BLaER1 treated with 17β-estradiol and CSF1 and Interleukin-3, amounts not matched to agents 10 nM and 100 nM (cell line): Measurements from ENCODE around the gene ARHGAP44.

Source experiments
- H3K27ac ChIP-seq, 11 experiments: shearing (Covaris generic); formaldehyde crosslinking; 2 replicates each; pipeline ENCODE4 v1.8.1; 2022
- H3K27me3 ChIP-seq, 11 experiments: shearing (Covaris generic); formaldehyde crosslinking; 2 replicates each; pipeline ENCODE4 v1.8.1; 2022
- H3K36me3 ChIP-seq, 11 experiments: shearing (Covaris generic); formaldehyde crosslinking; 2 replicates each; pipeline ENCODE4 v1.8.1; 2022
- H3K4me1 ChIP-seq, 10 experiments: shearing (Covaris generic); formaldehyde crosslinking; 2 replicates each; pipeline ENCODE4 v1.8.1; 2022
- H3K4me2 ChIP-seq, 11 experiments: shearing (Covaris generic); formaldehyde crosslinking; 2 replicates each; pipeline ENCODE4 v1.8.1; 2022
- H3K4me3 ChIP-seq, 10 experiments: shearing (Covaris generic); formaldehyde crosslinking; 2 replicates each; pipeline ENCODE4 v1.8.1; 2022
- H3K9ac ChIP-seq, 11 experiments: shearing (Covaris generic); formaldehyde crosslinking; 2 replicates each; pipeline ENCODE4 v1.8.1; 2022
- H3K9me3 ChIP-seq, 11 experiments: shearing (Covaris generic); formaldehyde crosslinking; replicated peaks in 1 of 11; 2 replicates each; pipeline ENCODE4 v1.8.1; 2022
- H4K20me1 ChIP-seq, 11 experiments: shearing (Covaris generic); formaldehyde crosslinking; 2 replicates each; pipeline ENCODE4 v1.8.1; 2022
- Cebpa-rat ChIP-seq, 11 experiments: shearing (Covaris generic); IDR thresholded peaks; 2 replicates each; pipeline ENCODE4 v1.8.1; 2022

Gene ARHGAP44

DNA sequence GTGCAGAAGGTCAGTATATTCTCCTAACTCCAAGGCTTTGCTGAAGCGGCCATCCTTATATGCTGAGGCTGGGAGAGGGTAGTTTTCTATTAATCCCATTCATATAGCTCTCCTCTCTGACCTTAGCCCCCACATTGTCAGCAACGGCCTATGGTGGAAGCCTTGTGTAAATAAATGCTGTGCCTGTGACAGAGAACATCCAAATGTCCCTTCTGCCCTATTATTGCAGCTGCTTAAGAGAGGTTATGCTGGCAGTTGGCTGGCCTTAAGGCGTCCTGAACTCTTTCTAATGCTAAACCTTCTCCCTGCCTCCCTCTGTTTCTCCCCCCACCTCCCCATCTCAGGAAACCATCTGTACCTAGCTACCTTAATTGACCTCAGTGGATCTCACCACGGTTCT, 53.6 kb downstream of the ARHGAP44 start:
- H3K27ac ChIP-seq = no peak overlapping the region

GRCh38 chr17:12850996-12851395, 61.7 kb downstream of the ARHGAP44 start:
- peaks cover 0 to 10% (median 4%) of the 10 kb centered on the region in 11 experiments; a peak in 3 of 22 replicates for H3K9me3 ChIP-seq
- no peak overlapping the region; a peak in 2 of 22 replicates for H3K4me2 ChIP-seq
- no peak overlapping the region for H3K4me3 ChIP-seq
- H4K20me1 ChIP-seq = no peaks in the 10 kb centered on the region
- no peak overlapping the region for H3K27ac ChIP-seq
- no peak for TF ChIP-seq Cebpa-rat (IDR thresholded peaks at IDR 0.05)
- H3K27me3 ChIP-seq = no peaks in the 10 kb centered on the region
- H3K4me1 ChIP-seq = peaks cover 3 to 30% (median 24%) of the 10 kb centered on the region in 10 experiments; a peak in 18 of 20 replicates
- 0 out of 22 replicates have a peak, but pooled peaks cover 0 to 3% (median 0%) of the 10 kb centered on the region in 11 experiments for H3K36me3 ChIP-seq
- no peak overlapping the region for H3K9ac ChIP-seq

More for the DNA sequence above, 53.6 kb downstream of the ARHGAP44 start:
- Histone ChIP-seq H3K4me1 (peaks cover 5 to 20% (median 15%) of the 10 kb centered on the region in 10 experiments; a peak in 18 of 20 replicates), H4K20me1 (no peaks in the 10 kb centered on the region), H3K4me3 (no peak overlapping the region), H3K27me3 (no peaks in the 10 kb centered on the region), H3K9me3 (peaks cover 16 to 28% (median 22%) of the 10 kb centered on the region in 11 experiments), H3K4me2 (no peak overlapping the region), H3K36me3 (peaks cover 0 to 5% (median 0%) of the 10 kb centered on the region in 11 experiments; a peak in 3 of 22 replicates), H3K9ac (no peak overlapping the region)
- no peak for TF ChIP-seq Cebpa-rat (IDR thresholded peaks at IDR 0.05)

- Histone ChIP-seq H3K27me3 (no peaks in the 10 kb centered on the region), H3K4me3 (no peak overlapping the region), H3K27ac (no peak overlapping the region), H3K9me3 (peaks cover 0 to 10% (median 4%) of the 10 kb centered on the region in 11 experiments; a peak in 8 of 22 replicates), H3K9ac (no peak overlapping the region), H3K4me1 (peaks cover 12 to 29% (median 25%) of the 10 kb centered on the region in 10 experiments), H4K20me1 (no peaks in the 10 kb centered on the region), H3K4me2 (no peak overlapping the region), H3K36me3 (0 out of 22 replicates have a peak, but pooled peaks cover 0 to 3% (median 0%) of the 10 kb centered on the region in 11 experiments)
- no peak for TF ChIP-seq Cebpa-rat (IDR thresholded peaks at IDR 0.05)
Observed at GRCh38 chr17:12851901-12852435, 62.7 kb downstream of the ARHGAP44 start.

GRCh38 chr17:12853921-12854320, 64.6 kb downstream of the ARHGAP44 start:
- no peak for TF ChIP-seq Cebpa-rat (IDR thresholded peaks at IDR 0.05)
- H3K27ac ChIP-seq = no peak overlapping the region

DNA sequence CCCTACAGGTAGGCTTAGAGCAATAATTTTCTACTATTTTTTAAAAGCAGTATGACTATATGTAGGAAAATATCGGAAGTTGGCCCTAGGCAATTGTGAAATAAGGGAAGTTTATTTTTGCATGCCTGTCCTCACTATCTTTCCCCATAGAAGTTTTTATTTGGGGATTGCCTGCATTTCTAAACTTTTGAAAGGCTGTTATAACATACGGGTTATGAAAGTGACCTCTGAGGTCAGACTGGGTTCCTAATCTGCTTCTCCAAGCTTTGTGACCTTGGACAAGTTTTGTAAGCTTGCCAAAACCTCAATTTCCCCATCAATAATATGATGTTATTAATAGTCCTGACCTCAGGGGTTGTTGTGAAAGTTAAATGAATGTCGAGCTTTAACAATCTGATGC, 67.1 kb downstream of the ARHGAP44 start:
- peak overlapping the region in 9 of 11 experiments; percentile 5 to 44 (median 31); a peak in 13 of 22 replicates for H3K4me2 ChIP-seq
- peaks cover 0 to 8% (median 0%) of the 10 kb centered on the region in 11 experiments; a peak in 1 of 22 replicates for H3K36me3 ChIP-seq
- H3K4me1 ChIP-seq = peaks cover 5 to 15% (median 12%) of the 10 kb centered on the region in 10 experiments; a peak in 15 of 20 replicates
- peaks cover 25 to 50% (median 44%) of the 10 kb centered on the region in 11 experiments for H3K9me3 ChIP-seq
- H4K20me1 ChIP-seq = no peaks in the 10 kb centered on the region
- H3K27ac ChIP-seq = peak overlapping the region in 10 of 11 experiments; percentile 5 to 60 (median 30); a peak in 10 of 22 replicates
- no peaks in the 10 kb centered on the region for H3K27me3 ChIP-seq
- no peak overlapping the region for H3K9ac ChIP-seq
- TF ChIP-seq Cebpa-rat (IDR thresholded peaks at IDR 0.05) = 0 out of 22 replicates have a peak, but pooled peaks of 1 of the 11 experiments have one; percentile 12
- no peak overlapping the region for H3K4me3 ChIP-seq

More at GRCh38 chr17:12853921-12854320, 64.6 kb downstream of the ARHGAP44 start:
- Histone ChIP-seq H3K9me3 (peaks cover 13 to 29% (median 20%) of the 10 kb centered on the region in 11 experiments), H3K4me1 (peaks cover 15 to 30% (median 25%) of the 10 kb centered on the region in 10 experiments), H3K27me3 (no peaks in the 10 kb centered on the region), H4K20me1 (no peaks in the 10 kb centered on the region), H3K36me3 (peaks cover 0 to 3% (median 0%) of the 10 kb centered on the region in 11 experiments; a peak in 1 of 22 replicates), H3K4me2 (no peak overlapping the region), H3K4me3 (no peak overlapping the region), H3K9ac (no peak overlapping the region)

- no peak overlapping the region; a peak in 1 of 22 replicates for H3K4me2 ChIP-seq
- peaks cover 5 to 15% (median 12%) of the 10 kb centered on the region in 10 experiments; a peak in 15 of 20 replicates for H3K4me1 ChIP-seq
- no peak overlapping the region for H3K4me3 ChIP-seq
- peaks cover 29 to 55% (median 51%) of the 10 kb centered on the region in 11 experiments for H3K9me3 ChIP-seq
- no peak for TF ChIP-seq Cebpa-rat (IDR thresholded peaks at IDR 0.05)
- peak overlapping the region in 3 of 11 experiments; percentile 13 to 52 (median 50); a peak in 4 of 22 replicates for H3K27ac ChIP-seq
- H3K36me3 ChIP-seq = peaks cover 0 to 8% (median 0%) of the 10 kb centered on the region in 11 experiments; a peak in 1 of 22 replicates
- no peak overlapping the region for H3K9ac ChIP-seq
- no peaks in the 10 kb centered on the region for H4K20me1 ChIP-seq
- H3K27me3 ChIP-seq = no peaks in the 10 kb centered on the region
Observed at GRCh38 chr17:12857592-12857991, 68.3 kb downstream of the ARHGAP44 start.

- no peak overlapping the region for H3K27ac ChIP-seq
- H3K4me2 ChIP-seq = no peak overlapping the region
- H3K4me3 ChIP-seq = no peak overlapping the region
- no peak overlapping the region for H3K9ac ChIP-seq
- H3K36me3 ChIP-seq = peaks cover 0 to 8% (median 0%) of the 10 kb centered on the region in 11 experiments; a peak in 1 of 22 replicates
- no peaks in the 10 kb centered on the region for H4K20me1 ChIP-seq
- peaks cover 29 to 60% (median 51%) of the 10 kb centered on the region in 11 experiments for H3K9me3 ChIP-seq
- no peaks in the 10 kb centered on the region for H3K27me3 ChIP-seq
- no peak for TF ChIP-seq Cebpa-rat (IDR thresholded peaks at IDR 0.05)
- peaks cover 5 to 15% (median 12%) of the 10 kb centered on the region in 10 experiments; a peak in 15 of 20 replicates for H3K4me1 ChIP-seq
Observed at GRCh38 chr17:12859520-12859919, 70.2 kb downstream of the ARHGAP44 start.

DNA sequence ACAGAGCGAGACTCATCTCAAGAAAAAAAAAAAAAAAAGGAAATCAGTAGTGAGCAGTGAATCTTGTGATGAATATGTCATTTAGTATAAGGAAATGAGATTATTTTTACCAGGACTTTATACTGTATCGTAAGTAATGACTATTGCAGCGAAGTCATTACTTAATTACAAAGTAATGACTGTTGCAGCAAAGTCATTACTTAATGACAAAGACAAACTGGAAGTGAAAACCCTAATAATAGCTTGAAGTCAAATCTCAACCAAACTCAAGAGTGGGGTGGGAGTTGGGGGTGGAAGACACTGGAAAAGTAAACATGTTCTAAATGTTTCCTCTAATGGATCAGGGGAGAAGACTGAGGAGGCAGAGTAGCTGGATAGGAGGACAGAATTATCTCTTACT, 76.5 kb downstream of the ARHGAP44 start:
- Histone ChIP-seq H3K9ac (no peak overlapping the region), H3K4me1 (peaks cover 0 to 6% (median 0%) of the 10 kb centered on the region in 10 experiments; a peak in 1 of 20 replicates), H3K36me3 (no peaks in the 10 kb centered on the region), H3K4me3 (no peak overlapping the region), H3K27ac (no peak overlapping the region), H3K9me3 (peaks cover 4 to 22% (median 14%) of the 10 kb centered on the region in 11 experiments; a peak in 19 of 22 replicates), H3K4me2 (no peak overlapping the region), H4K20me1 (no peaks in the 10 kb centered on the region), H3K27me3 (no peaks in the 10 kb centered on the region)
- no peak for TF ChIP-seq Cebpa-rat (IDR thresholded peaks at IDR 0.05)

DNA sequence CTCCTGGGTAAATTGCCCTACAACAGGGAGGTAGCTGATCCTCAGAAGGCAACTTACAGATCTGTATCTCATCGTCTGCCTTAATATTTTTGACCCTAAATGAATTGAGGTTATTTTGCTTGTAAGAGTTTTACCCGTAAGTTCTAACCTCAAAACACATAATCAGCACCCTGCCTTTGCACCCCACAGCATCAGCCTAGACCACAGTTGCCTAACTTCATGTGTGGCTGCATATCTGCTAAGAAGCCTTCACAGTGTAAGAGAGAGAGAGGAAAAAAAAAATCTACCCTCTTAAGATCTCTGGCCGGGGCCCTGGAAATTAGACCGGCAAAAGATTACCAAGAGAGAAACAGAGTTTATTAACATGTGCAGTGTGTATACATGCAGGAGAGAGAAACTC, 76.9 kb downstream of the ARHGAP44 start:
- H3K36me3 ChIP-seq = no peaks in the 10 kb centered on the region
- no peak overlapping the region for H3K4me3 ChIP-seq
- TF ChIP-seq Cebpa-rat (IDR thresholded peaks at IDR 0.05) = no peak
- peaks cover 5 to 20% (median 13%) of the 10 kb centered on the region in 11 experiments; a peak in 20 of 22 replicates for H3K9me3 ChIP-seq
- H3K27me3 ChIP-seq = no peaks in the 10 kb centered on the region
- H3K9ac ChIP-seq = no peak overlapping the region
- no peak overlapping the region for H3K27ac ChIP-seq
- H3K4me2 ChIP-seq = no peak overlapping the region
- H4K20me1 ChIP-seq = no peaks in the 10 kb centered on the region
- H3K4me1 ChIP-seq = peaks cover 0 to 6% (median 0%) of the 10 kb centered on the region in 10 experiments; a peak in 1 of 20 replicates
